Suprapubic skin (tissue), 3 donors: ENCODE measurements around the gene ATF2.

Source experiments
- EP300 ChIP-seq: sonication (generic); formaldehyde crosslinking; IDR thresholded peaks from one replicate; pipeline ENCODE4 v1.6.1; 2017; ENCODE audit warnings: antibody characterized with exemption
- POLR2A ChIP-seq, 2 donors: fragments of 450-650 bp; IDR thresholded peaks; one replicate each; pipeline ENCODE4 v1.6.1; 2017; ENCODE audit warnings: antibody characterized with exemption in 2 of 2, mild to moderate bottlenecking in 2 of 2, moderate library complexity in 2 of 2
- TF ChIP-seq, protein P1 (sequence below), 2 donors: fragments of 200-600 bp in 1 of 2; fragments of 450-650 bp in 1 of 2; sonication (generic) in 1 of 2; IDR thresholded peaks; one replicate each; pipeline ENCODE4 v1.5.1; 2016 to 2019; ENCODE audit warnings: antibody characterized with exemption in 2 of 2, mild to moderate bottlenecking in 1 of 2, moderate library complexity in 1 of 2

DNA sequence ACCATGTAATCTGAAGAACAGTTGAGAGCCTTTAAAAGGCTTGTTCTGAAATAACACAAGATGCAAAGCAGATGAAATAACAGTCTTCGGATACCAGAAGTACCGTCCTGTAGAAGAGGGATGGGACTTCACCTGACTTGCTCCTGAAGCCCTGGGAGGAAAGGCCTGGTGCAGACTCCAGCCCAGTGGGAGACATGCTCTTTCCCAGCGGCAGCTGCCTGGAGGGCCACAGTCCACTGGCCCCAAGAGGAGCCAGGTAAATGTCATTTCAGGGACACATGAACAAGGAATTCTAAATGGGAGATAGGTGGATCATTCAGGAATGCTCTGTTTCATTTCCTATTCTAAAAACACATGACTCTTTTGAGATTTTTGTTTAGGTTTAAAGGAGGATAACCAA, 140.2 kb downstream of the ATF2 start:
- no peak for TF ChIP-seq EP300
- TF ChIP-seq, protein P1, sequence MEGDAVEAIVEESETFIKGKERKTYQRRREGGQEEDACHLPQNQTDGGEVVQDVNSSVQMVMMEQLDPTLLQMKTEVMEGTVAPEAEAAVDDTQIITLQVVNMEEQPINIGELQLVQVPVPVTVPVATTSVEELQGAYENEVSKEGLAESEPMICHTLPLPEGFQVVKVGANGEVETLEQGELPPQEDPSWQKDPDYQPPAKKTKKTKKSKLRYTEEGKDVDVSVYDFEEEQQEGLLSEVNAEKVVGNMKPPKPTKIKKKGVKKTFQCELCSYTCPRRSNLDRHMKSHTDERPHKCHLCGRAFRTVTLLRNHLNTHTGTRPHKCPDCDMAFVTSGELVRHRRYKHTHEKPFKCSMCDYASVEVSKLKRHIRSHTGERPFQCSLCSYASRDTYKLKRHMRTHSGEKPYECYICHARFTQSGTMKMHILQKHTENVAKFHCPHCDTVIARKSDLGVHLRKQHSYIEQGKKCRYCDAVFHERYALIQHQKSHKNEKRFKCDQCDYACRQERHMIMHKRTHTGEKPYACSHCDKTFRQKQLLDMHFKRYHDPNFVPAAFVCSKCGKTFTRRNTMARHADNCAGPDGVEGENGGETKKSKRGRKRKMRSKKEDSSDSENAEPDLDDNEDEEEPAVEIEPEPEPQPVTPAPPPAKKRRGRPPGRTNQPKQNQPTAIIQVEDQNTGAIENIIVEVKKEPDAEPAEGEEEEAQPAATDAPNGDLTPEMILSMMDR (IDR thresholded peaks at IDR 0.05): no peak
- no peak for TF ChIP-seq POLR2A (IDR thresholded peaks at IDR 0.05)
